ENCODE measurements around the gene SLC51B. TPM values are rescaled to one million over a fixed set of nuclear protein-coding genes. Genes with fewer than 3 reads are reported as not detected.

The SLC51B gene
- total and polyA plus RNA-seq, 10 of the 15 experiments (the other 5 are each of a cell fraction or from before 2014, with no cell fraction given), result 0.05 to 0.17 (median 0.13) TPM; not detected in 7

DNA sequence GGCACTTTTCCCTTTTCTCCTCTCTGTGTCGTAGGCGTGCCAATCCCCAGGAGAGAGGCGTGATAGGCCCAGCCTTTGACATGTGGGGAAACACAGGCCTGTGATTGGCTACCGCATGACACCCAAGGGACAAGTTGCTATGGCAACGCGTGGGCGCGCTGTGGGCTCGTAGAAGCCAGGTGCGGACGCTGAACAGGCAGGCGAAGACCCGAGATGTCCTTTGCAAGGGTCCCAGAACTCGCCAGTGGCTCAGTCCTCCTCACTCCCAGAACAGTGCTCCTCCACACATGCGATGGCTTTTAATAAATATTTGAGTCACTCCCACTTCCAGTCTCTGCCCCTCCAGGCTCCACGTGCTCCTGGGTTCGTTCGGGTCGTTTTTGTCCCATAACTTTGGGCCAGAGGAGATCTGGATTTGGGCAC lies 4.2 kb downstream of the SLC51B start (continued):
- TF ChIP-seq, protein P1, sequence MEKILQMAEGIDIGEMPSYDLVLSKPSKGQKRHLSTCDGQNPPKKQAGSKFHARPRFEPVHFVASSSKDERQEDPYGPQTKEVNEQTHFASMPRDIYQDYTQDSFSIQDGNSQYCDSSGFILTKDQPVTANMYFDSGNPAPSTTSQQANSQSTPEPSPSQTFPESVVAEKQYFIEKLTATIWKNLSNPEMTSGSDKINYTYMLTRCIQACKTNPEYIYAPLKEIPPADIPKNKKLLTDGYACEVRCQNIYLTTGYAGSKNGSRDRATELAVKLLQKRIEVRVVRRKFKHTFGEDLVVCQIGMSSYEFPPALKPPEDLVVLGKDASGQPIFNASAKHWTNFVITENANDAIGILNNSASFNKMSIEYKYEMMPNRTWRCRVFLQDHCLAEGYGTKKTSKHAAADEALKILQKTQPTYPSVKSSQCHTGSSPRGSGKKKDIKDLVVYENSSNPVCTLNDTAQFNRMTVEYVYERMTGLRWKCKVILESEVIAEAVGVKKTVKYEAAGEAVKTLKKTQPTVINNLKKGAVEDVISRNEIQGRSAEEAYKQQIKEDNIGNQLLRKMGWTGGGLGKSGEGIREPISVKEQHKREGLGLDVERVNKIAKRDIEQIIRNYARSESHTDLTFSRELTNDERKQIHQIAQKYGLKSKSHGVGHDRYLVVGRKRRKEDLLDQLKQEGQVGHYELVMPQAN (conservative IDR thresholded peaks at IDR 0.05), result peak; percentile 65
- TF ChIP-seq ZBTB11 (CRISPR knock-in tag; IDR thresholded peaks at IDR 0.05), result no peak
- peak; percentile 36; the same call in 1 of the 2 replicates for TF ChIP-seq RUNX3 (IDR thresholded peaks at IDR 0.05; ENCODE audit: low read length)
- TF ChIP-seq FOXK2 (IDR thresholded peaks at IDR 0.05), result no peak
- TF ChIP-seq ZBTB33 (IDR thresholded peaks at IDR 0.05), result no peak
- TF ChIP-seq PAX5 (IDR thresholded peaks at IDR 0.05; ENCODE audit: borderline replicate concordance, low read depth, low read length), result no peak
- no peak for TF ChIP-seq TAF1 (IDR thresholded peaks at IDR 0.05; ENCODE audit: borderline replicate concordance, low read depth, low read length)
- peak; percentile 99 for TF ChIP-seq MEF2B (IDR thresholded peaks at IDR 0.05; ENCODE audit: partially characterized antibody, poor library complexity, severe bottlenecking)
- no peak for TF ChIP-seq HDAC2 (IDR thresholded peaks at IDR 0.05)
- TF ChIP-seq RELA (IDR thresholded peaks at IDR 0.05; ENCODE audit: borderline replicate concordance, partially characterized antibody), result peak; percentile 65
- TF ChIP-seq CHD2 (IDR thresholded peaks at IDR 0.05; ENCODE audit: borderline replicate concordance, low read depth, low read length), result peak; percentile 78; the same call in 1 of the 2 replicates
- no peak for TF ChIP-seq JUNB (IDR thresholded peaks at IDR 0.05)
- no peak for TF ChIP-seq NR2F1 (conservative IDR thresholded peaks at IDR 0.05)
- TF ChIP-seq ZBED1 (IDR thresholded peaks at IDR 0.05; ENCODE audit: borderline replicate concordance), result no peak
- TF ChIP-seq SREBF2 (IDR thresholded peaks at IDR 0.05; ENCODE audit: low read length), result no peak
- peak; percentile 64 for TF ChIP-seq NFYA (IDR thresholded peaks at IDR 0.05; ENCODE audit: borderline replicate concordance, low read depth, low read length)
- no peak for TF ChIP-seq ASH2L (IDR thresholded peaks at IDR 0.05; ENCODE audit: borderline replicate concordance, low read depth)
- TF ChIP-seq CUX1 (IDR thresholded peaks at IDR 0.05; ENCODE audit: insufficient replicate concordance, low read depth, low read length), result no peak
